H1 (cell line): ENCODE results near the gene SLC26A1. TPM values are rescaled to one million over a fixed set of nuclear protein-coding genes. Genes with fewer than 3 reads are reported as not detected.

Source experiments
- CTCF ChIA-PET: fragments of 300-600 bp; sonication (Branson Sonifier 250); formaldehyde crosslinking; loops from one replicate; lab custom pipeline; 2021; ENCODE audit not compliant: partially characterized antibody; lab: Charles Lee
- POLR2A ChIA-PET: fragments of 300-600 bp; sonication (Branson Sonifier 250); formaldehyde crosslinking; loops from one replicate; lab custom pipeline; 2021; ENCODE audit warnings: inconsistent platforms; ENCODE audit not compliant: partially characterized antibody; lab: Charles Lee
- DNase-seq, 2 experiments: peaks; one replicate each; pipeline versions ENCODE4 v3.0.0 to v3.0.0-alpha.2; 2010 to 2022; ENCODE audit warnings: low spot score in 2 of 2, low read depth in 1 of 2, mixed read lengths in 1 of 2
- FAIRE-seq: peaks from 2 replicates; lab custom pipeline; 2011; peaks lifted over from hg19 to GRCh38; lab: Jason Lieb, UNC
- H2AFZ ChIP-seq: 2 replicates; pipeline ENCODE4 v1.8.1; 2012; ENCODE audit warnings: low read length, inconsistent platforms
- H2AK5ac ChIP-seq: 2 replicates; pipeline ENCODE4 v1.6.1; 2013; ENCODE audit warnings: low read depth, low read length
- H2BK120ac ChIP-seq: replicated peaks from 2 replicates; pipeline ENCODE3; 2013; ENCODE audit warnings: low read depth, low read length, inconsistent platforms
- H2BK12ac ChIP-seq: 2 replicates; pipeline ENCODE4 v1.6.1; 2013; ENCODE audit warnings: low read depth, low read length
- H2BK15ac ChIP-seq: 2 replicates; pipeline ENCODE4 v1.6.1; 2013; ENCODE audit warnings: low read length
- H2BK20ac ChIP-seq: 2 replicates; pipeline ENCODE4 v1.6.1; 2013; ENCODE audit warnings: low read length
- H2BK5ac ChIP-seq: 2 replicates; pipeline ENCODE4 v1.6.1; 2013; ENCODE audit warnings: low read depth, low read length
- H3K14ac ChIP-seq: 2 replicates; pipeline ENCODE4 v1.6.1; 2013; ENCODE audit warnings: inconsistent platforms; ENCODE audit not compliant: insufficient read length
- H3K18ac ChIP-seq: 2 replicates; pipeline ENCODE4 v1.6.1; 2013; ENCODE audit warnings: low read length; ENCODE audit errors: extremely low read depth
- H3K23ac ChIP-seq: 2 replicates; pipeline ENCODE4 v1.6.1; 2013; ENCODE audit warnings: inconsistent platforms; ENCODE audit not compliant: insufficient read length
- H3K23me2 ChIP-seq: 2 replicates; pipeline ENCODE4 v1.6.1; 2013; ENCODE audit warnings: low read depth, low read length
- H3K27ac ChIP-seq: 2 replicates; pipeline ENCODE4 v1.6.1; 2011; ENCODE audit warnings: low read depth, low read length, inconsistent platforms
- H3K27me3 ChIP-seq, 4 experiments: replicated peaks in 1 of 4; 1 replicate in 1 of 4; 2 replicates in 3 of 4; pipeline versions ENCODE4 v1.6.1 to v1.8.1; 2011 to 2013; ENCODE audit warnings: low read length in 3 of 4, mild to moderate bottlenecking in 3 of 4, inconsistent platforms in 2 of 4, mixed read lengths in 2 of 4, moderate library complexity in 1 of 4; ENCODE audit not compliant: control insufficient read depth in 3 of 4, insufficient read depth in 3 of 4; ENCODE audit errors: extremely low read depth in 1 of 4
- H3K36me3 ChIP-seq, 4 experiments: 2 replicates each; pipeline versions ENCODE4 v1.6.1 to v1.8.1; 2011 to 2013; ENCODE audit warnings: mild to moderate bottlenecking in 4 of 4, low read length in 3 of 4, moderate library complexity in 2 of 4, control low read depth in 1 of 4, inconsistent platforms in 1 of 4; ENCODE audit not compliant: insufficient read depth in 4 of 4, control insufficient read depth in 2 of 4
- H3K4ac ChIP-seq: replicated peaks from 2 replicates; pipeline ENCODE3; 2013; ENCODE audit warnings: low read length, low read depth, mixed read lengths, inconsistent platforms; ENCODE audit not compliant: insufficient read length
- H3K4me1 ChIP-seq, 4 experiments: replicated peaks in 1 of 4; 1 replicate in 1 of 4; 2 replicates in 3 of 4; pipeline versions ENCODE4 v1.6.1 to v1.8.1; 2011 to 2013; ENCODE audit warnings: low read length in 3 of 4, inconsistent platforms in 2 of 4, mixed read lengths in 1 of 4; ENCODE audit not compliant: insufficient read depth in 4 of 4, control insufficient read depth in 3 of 4
- H3K4me2 ChIP-seq, 2 experiments: 2 replicates each; pipeline versions ENCODE4 v1.6.1 to v1.8.1; 2011 to 2013; ENCODE audit warnings: low read depth in 2 of 2, low read length in 2 of 2, control low read depth in 1 of 2, inconsistent platforms in 1 of 2, mild to moderate bottlenecking in 1 of 2; ENCODE audit not compliant: insufficient read depth in 1 of 2
- H3K4me3 ChIP-seq, 4 experiments: fragments of 200-600, 300-600 bp in 1 of 4; sonication (generic), shearing (Covaris generic), sonication (Bioruptor Twin) in 1 of 4; 2 replicates each; pipeline versions ENCODE4 v1.5.1 to v1.8.1; 2011 to 2016; ENCODE audit warnings: low read length in 4 of 4, low read depth in 3 of 4, control low read depth in 2 of 4, inconsistent platforms in 2 of 4, mild to moderate bottlenecking in 2 of 4, mixed read lengths in 1 of 4, moderate library complexity in 1 of 4; ENCODE audit not compliant: insufficient read depth in 2 of 4; ENCODE audit errors: extremely low read depth in 1 of 4
- H3K56ac ChIP-seq: replicated peaks from 2 replicates; pipeline ENCODE3; 2013; ENCODE audit warnings: low read depth, mild to moderate bottlenecking, mixed read lengths, low read length, inconsistent platforms; ENCODE audit not compliant: insufficient read length
- H3K79me1 ChIP-seq: 2 replicates; pipeline ENCODE4 v1.6.1; 2013; ENCODE audit warnings: low read depth, low read length, control low read depth
- H3K79me2 ChIP-seq, 2 experiments: 2 replicates each; pipeline versions ENCODE4 v1.6.1 to v1.8.1; 2012 to 2013; ENCODE audit warnings: low read length in 2 of 2, mild to moderate bottlenecking in 2 of 2, inconsistent platforms in 1 of 2; ENCODE audit not compliant: insufficient read depth in 2 of 2, control insufficient read depth in 1 of 2
- H3K9ac ChIP-seq, 4 experiments: replicated peaks in 1 of 4; 1 replicate in 1 of 4; 2 replicates in 3 of 4; pipeline versions ENCODE4 v1.6.1 to v1.8.1; 2011 to 2013; ENCODE audit warnings: low read depth in 3 of 4, low read length in 3 of 4, control low read depth in 2 of 4, mild to moderate bottlenecking in 2 of 4, moderate library complexity in 2 of 4, inconsistent platforms in 1 of 4; ENCODE audit errors: extremely low read depth in 1 of 4
- H3K9me3 ChIP-seq, 2 experiments: 2 replicates each; pipeline versions ENCODE4 v1.6.1 to v1.8.1; 2012 to 2013; ENCODE audit warnings: mild to moderate bottlenecking in 2 of 2, moderate library complexity in 2 of 2, control low read depth in 1 of 2, inconsistent platforms in 1 of 2, low read depth in 1 of 2, low read length in 1 of 2, mixed read lengths in 1 of 2; ENCODE audit not compliant: insufficient read depth in 2 of 2
- H4K20me1 ChIP-seq, 2 experiments: replicated peaks in 1 of 2; 2 replicates each; pipeline versions ENCODE3 to v1.8.1; 2011 to 2013; ENCODE audit warnings: inconsistent platforms in 2 of 2, low read length in 2 of 2, mild to moderate bottlenecking in 1 of 2; ENCODE audit not compliant: insufficient read depth in 2 of 2, control insufficient read depth in 1 of 2
- H4K5ac ChIP-seq: 2 replicates; pipeline ENCODE4 v1.6.1; 2013; ENCODE audit warnings: low read length, low read depth, mixed read lengths, inconsistent platforms; ENCODE audit not compliant: insufficient read length
- H4K8ac ChIP-seq: 2 replicates; pipeline ENCODE4 v1.8.0; 2013; ENCODE audit warnings: mild to moderate bottlenecking, moderate library complexity, low read length, inconsistent platforms; ENCODE audit not compliant: insufficient read depth; ENCODE audit errors: extremely low read depth
- H4K91ac ChIP-seq: replicated peaks from 2 replicates; pipeline ENCODE3; 2013; ENCODE audit warnings: low read length, mixed read lengths, inconsistent platforms; ENCODE audit not compliant: insufficient read length
- BACH1 ChIP-seq: IDR thresholded peaks from 2 replicates; pipeline ENCODE4 v1.6.1; 2012; ENCODE audit warnings: low read length, improper control_type of control experiment
- BCL11A ChIP-seq, 2 experiments: IDR thresholded peaks; one replicate each; pipeline ENCODE4 v1.6.1; 2011; ENCODE audit warnings: low read depth in 2 of 2, low read length in 2 of 2, mild to moderate bottlenecking in 2 of 2
- BRCA1 ChIP-seq: IDR thresholded peaks from 2 replicates; pipeline ENCODE4 v1.6.1; 2012; ENCODE audit warnings: low read depth, low read length, improper control_type of control experiment
- CTBP2 ChIP-seq: IDR thresholded peaks from 2 replicates; pipeline ENCODE4 v1.7.0; 2011; ENCODE audit warnings: borderline replicate concordance, mild to moderate bottlenecking, moderate library complexity, mixed read lengths, low read length; ENCODE audit not compliant: insufficient read depth, insufficient read length
- HDAC6 ChIP-seq: IDR thresholded peaks from one replicate; pipeline ENCODE4 v1.7.1; 2012; ENCODE audit warnings: low read depth, mild to moderate bottlenecking, inconsistent platforms, low read length, moderate library complexity
- KDM4A ChIP-seq: IDR thresholded peaks from one replicate; pipeline ENCODE4 v1.7.1; 2012; ENCODE audit warnings: low read depth, mild to moderate bottlenecking, moderate library complexity, low read length, inconsistent platforms; ENCODE audit not compliant: severe bottlenecking
- MAFK ChIP-seq: IDR thresholded peaks from 2 replicates; pipeline ENCODE4 v1.6.1; 2012; ENCODE audit warnings: low read depth, mild to moderate bottlenecking, improper control_type of control experiment, low read length
- NRF1 ChIP-seq: IDR thresholded peaks from 2 replicates; pipeline ENCODE4 v1.6.1; 2011; ENCODE audit warnings: mild to moderate bottlenecking, low read depth, low read length, improper control_type of control experiment
- POU5F1 ChIP-seq: IDR thresholded peaks from 2 replicates; pipeline ENCODE4 v1.6.1; 2011; ENCODE audit warnings: low read depth, mild to moderate bottlenecking, low read length, moderate library complexity
- TAF1 ChIP-seq: IDR thresholded peaks from 2 replicates; pipeline ENCODE4 v1.6.1; 2011; ENCODE audit warnings: mild to moderate bottlenecking, low read depth, low read length
- TBP ChIP-seq: IDR thresholded peaks from 2 replicates; pipeline ENCODE4 v1.6.1; 2011; ENCODE audit warnings: low read depth, low read length, improper control_type of control experiment
- TCF12 ChIP-seq: IDR thresholded peaks from 2 replicates; pipeline ENCODE4 v1.6.1; 2011; ENCODE audit warnings: low read depth, mild to moderate bottlenecking, low read length
- WGBS, 2 experiments: shearing (Covaris generic) in 1 of 2; methylation state at CpG; one replicate each; pipeline versions ENCODE4 v1.1.6 to v1.1.7; 2013 to 2015; ENCODE audit warnings: low lambda C conversion rate in 2 of 2, mixed read lengths in 2 of 2, inconsistent platforms in 1 of 2, low coverage in 1 of 2, missing lambda C conversion rate in 1 of 2; ENCODE audit not compliant: insufficient replicate concordance in 2 of 2, insufficient coverage in 1 of 2, insufficient read length in 1 of 2; ENCODE audit errors: extremely low coverage in 1 of 2, missing lambda C conversion rate in 1 of 2; 5-methylcytosine and 5-hydroxymethylcytosine counted together
- polyA plus RNA-seq, 7 experiments: library from polyadenylated mRNA; depleted of rRNA in 3 of 7; stranded (reverse) in 5 of 7; unstranded in 2 of 7; fragments of >200 nt in 5 of 7; fragments of 200-250 nt in 2 of 7; gene quantifications; 1 replicate in 5 of 7; 2 replicates in 1 of 7; 4 replicates in 1 of 7; pipeline versions ENCODE4 v1.2.1 to v1.2.3, GENCODE V29; 2011 to 2013; ENCODE audit warnings: missing spikeins in 2 of 7, mixed read lengths in 2 of 7
- total RNA-seq: library from RNA; stranded (reverse); fragmentation: NEBNext Ultra II Directional; extraction: Animal tissue kit (Norgen Biotek cat#: 25700); gene quantifications from 2 replicates; pipeline ENCODE4 v1.2.1, GENCODE V29; 2021
- TF ChIP-seq, protein P1 (sequence below): IDR thresholded peaks from 2 replicates; pipeline ENCODE4 v1.6.1; 2012; ENCODE audit warnings: inconsistent platforms
- TF ChIP-seq, protein P2 (sequence below): IDR thresholded peaks from 2 replicates; pipeline ENCODE4 v1.6.1; 2011; ENCODE audit warnings: low read length, improper control_type of control experiment

The SLC26A1 gene
- total and polyA plus RNA-seq, 2 of the 8 experiments (the other 6 are each of a cell fraction or from before 2014, with no cell fraction given): 0.11 TPM; not detected in 1

DNA sequence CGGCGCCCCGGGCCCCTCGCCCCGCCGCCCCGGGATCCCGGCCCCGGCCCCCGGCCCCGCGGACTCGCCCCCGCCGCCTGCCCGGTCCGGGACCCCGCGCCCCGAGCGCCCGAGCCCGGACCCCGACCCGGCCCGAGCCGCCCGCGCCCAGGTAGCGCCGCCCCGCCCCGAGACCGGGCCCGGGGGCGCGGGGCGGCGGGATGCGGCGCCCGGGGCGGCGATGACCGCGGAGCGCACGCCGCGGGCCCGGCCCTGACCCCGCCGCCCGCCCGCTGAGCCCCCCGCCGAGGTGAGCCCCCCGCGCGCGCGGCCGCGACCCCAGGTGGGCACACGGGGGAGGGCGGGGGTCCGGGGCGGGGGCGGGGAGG, 18.4 kb upstream of the SLC26A1 start:
- peaks cover 18% of the 10 kb centered on the region; the same call in 1 of the 2 replicates for H3K23me2 ChIP-seq
- H3K79me2 ChIP-seq: no peaks in the 10 kb centered on the region
- no peak overlapping the region for H2BK15ac ChIP-seq
- peak overlapping the region in 1 of 4 experiments; percentile 36; a peak in 1 of 8 replicates for H3K4me3 ChIP-seq
- ChIA-PET CTCF (interaction anchor here (1.0 kb wide), 1 partner anchor 39 kb away, joined by 3 read pairs; no protein-coding TSS in a partner anchor), POLR2A (no interaction called here)
- peaks cover 0 to 14% (median 10%) of the 10 kb centered on the region in 4 experiments; a peak in 6 of 7 replicates for H3K4me1 ChIP-seq
- peaks cover 3 to 20% of the 10 kb centered on the region in 2 experiments for H4K20me1 ChIP-seq
- H2BK120ac ChIP-seq: no peak overlapping the region
- H3K18ac ChIP-seq: no peak overlapping the region
- 3% methylated on average over 11 of the region's 69 CpGs; no CpG with 5 or more reads in 1 of the 2 experiments for WGBS, 2 experiments
- no peak overlapping the region for H4K5ac ChIP-seq
- no peak for FAIRE-seq
- H3K23ac ChIP-seq: no peak overlapping the region
- H3K27ac ChIP-seq: no peak overlapping the region
- no peak overlapping the region for H3K4ac ChIP-seq
- no peak overlapping the region for H2BK5ac ChIP-seq
- H2AK5ac ChIP-seq: no peak overlapping the region
- H4K91ac ChIP-seq: no peak overlapping the region
- DNase-seq: no peak
- H3K14ac ChIP-seq: no peak overlapping the region
- H3K9ac ChIP-seq: no peak overlapping the region
- H3K9me3 ChIP-seq: no peaks in the 10 kb centered on the region
- no peak overlapping the region for H3K56ac ChIP-seq
- H4K8ac ChIP-seq: no peak overlapping the region
- peaks cover 2% of the 10 kb centered on the region; the same call in 1 of the 2 replicates for H3K79me1 ChIP-seq
- H3K27me3 ChIP-seq: peaks cover 22 to 48% (median 42%) of the 10 kb centered on the region in 4 experiments
- 0 out of 4 replicates have a peak overlapping the region, but pooled peaks of 1 of the 2 experiments have one; percentile 48 for H3K4me2 ChIP-seq
- H3K36me3 ChIP-seq: no peaks in the 10 kb centered on the region
- H2BK20ac ChIP-seq: no peak overlapping the region
- no peak overlapping the region for H2BK12ac ChIP-seq
- H2AFZ ChIP-seq: no peak overlapping the region
- TF ChIP-seq NRF1 (no peak), BRCA1 (no peak), CTBP2 (no peak), TBP (no peak), HDAC6 (no peak), BCL11A (IDR thresholded peaks at IDR 0.05; ENCODE audit: low read depth in 2 of 2, low read length in 2 of 2) (no peak), MAFK (no peak), BACH1 (no peak), TCF12 (no peak), POU5F1 (no peak), TAF1 (no peak), KDM4A (no peak)
- TF ChIP-seq, protein P1, sequence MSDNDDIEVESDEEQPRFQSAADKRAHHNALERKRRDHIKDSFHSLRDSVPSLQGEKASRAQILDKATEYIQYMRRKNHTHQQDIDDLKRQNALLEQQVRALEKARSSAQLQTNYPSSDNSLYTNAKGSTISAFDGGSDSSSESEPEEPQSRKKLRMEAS: no peak
- TF ChIP-seq, protein P2, sequence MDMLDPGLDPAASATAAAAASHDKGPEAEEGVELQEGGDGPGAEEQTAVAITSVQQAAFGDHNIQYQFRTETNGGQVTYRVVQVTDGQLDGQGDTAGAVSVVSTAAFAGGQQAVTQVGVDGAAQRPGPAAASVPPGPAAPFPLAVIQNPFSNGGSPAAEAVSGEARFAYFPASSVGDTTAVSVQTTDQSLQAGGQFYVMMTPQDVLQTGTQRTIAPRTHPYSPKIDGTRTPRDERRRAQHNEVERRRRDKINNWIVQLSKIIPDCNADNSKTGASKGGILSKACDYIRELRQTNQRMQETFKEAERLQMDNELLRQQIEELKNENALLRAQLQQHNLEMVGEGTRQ: no peak
